GM10248 (cell line): Measurements from ENCODE around the gene MAD1L1.
"Not testable (repeated sequence)": the region's sequence is repeated elsewhere in the genome, so short reads cannot be mapped to it uniquely, and the experiment has no call there.

Experiments used
- CTCF ChIA-PET: fragments of 300-600 bp; sonication (Branson Sonifier 250); formaldehyde crosslinking; extraction: SDS; loops from one replicate; lab custom pipeline; 2021; ENCODE audit warnings: antibody characterized with exemption; lab: Yijun Ruan, JAX
- POLR2A ChIA-PET: fragments of 350-650 bp; sonication (Branson Sonifier 250); formaldehyde crosslinking; extraction: SDS; loops from one replicate; lab custom pipeline; 2020; ENCODE audit warnings: antibody characterized with exemption; lab: Yijun Ruan, JAX
- DNase-seq: peaks from one replicate; pipeline ENCODE4 v3.0.0; 2012; ENCODE audit errors: extremely low spot score
- TF ChIP-seq, protein P1 (sequence below): IDR thresholded peaks from 2 replicates; pipeline ENCODE4 v1.5.1; 2012; ENCODE audit warnings: mild to moderate bottlenecking, low read depth; ENCODE audit errors: extremely low read depth, missing control alignments, control extremely low read depth

Gene MAD1L1

DNA sequence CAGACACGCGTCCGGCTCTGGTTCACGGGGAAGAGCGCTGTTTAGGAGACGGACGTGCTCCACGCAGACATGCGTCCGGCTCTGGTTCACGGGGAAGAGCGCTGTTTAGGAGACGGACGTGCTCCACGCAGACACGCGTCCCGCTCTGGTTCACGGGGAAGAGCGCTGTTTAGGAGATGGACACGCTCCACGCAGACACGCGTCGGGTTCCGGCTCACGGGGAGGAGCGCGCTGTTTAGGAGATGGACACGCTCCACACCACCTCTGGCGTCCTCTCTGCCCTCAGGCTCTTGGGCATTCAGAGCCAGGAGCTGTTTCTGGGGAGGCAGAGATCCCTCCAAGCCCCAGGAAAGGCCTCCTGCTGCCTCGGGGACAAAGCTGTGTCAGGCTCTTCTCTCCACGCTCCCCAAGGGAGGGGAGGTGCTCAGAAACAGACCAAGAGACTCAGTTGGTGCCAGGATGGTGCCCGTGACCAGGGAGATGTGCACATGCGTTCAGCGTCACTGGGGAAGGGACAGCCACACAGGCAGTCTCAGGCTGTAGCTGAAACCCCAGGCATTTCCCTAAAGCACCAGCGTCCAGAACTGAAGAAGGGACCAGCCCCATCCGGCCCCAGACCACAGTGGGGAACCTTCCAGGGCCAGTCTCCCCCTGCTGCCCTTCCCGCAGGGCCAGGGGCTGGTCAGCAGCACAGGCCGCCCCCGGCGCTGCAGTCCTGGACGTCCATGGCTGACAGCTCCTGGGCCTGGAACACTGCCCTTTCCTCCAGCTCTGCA is 387.0 kb downstream of the MAD1L1 start:
- ChIA-PET POLR2A (no interaction called here), CTCF (interaction anchor here (0.8 kb wide), 1 partner anchor 226 kb away, joined by 3 read pairs; no protein-coding TSS in a partner anchor)
- TF ChIP-seq, protein P1, sequence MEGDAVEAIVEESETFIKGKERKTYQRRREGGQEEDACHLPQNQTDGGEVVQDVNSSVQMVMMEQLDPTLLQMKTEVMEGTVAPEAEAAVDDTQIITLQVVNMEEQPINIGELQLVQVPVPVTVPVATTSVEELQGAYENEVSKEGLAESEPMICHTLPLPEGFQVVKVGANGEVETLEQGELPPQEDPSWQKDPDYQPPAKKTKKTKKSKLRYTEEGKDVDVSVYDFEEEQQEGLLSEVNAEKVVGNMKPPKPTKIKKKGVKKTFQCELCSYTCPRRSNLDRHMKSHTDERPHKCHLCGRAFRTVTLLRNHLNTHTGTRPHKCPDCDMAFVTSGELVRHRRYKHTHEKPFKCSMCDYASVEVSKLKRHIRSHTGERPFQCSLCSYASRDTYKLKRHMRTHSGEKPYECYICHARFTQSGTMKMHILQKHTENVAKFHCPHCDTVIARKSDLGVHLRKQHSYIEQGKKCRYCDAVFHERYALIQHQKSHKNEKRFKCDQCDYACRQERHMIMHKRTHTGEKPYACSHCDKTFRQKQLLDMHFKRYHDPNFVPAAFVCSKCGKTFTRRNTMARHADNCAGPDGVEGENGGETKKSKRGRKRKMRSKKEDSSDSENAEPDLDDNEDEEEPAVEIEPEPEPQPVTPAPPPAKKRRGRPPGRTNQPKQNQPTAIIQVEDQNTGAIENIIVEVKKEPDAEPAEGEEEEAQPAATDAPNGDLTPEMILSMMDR, result no peak
- no peak for DNase-seq

DNA sequence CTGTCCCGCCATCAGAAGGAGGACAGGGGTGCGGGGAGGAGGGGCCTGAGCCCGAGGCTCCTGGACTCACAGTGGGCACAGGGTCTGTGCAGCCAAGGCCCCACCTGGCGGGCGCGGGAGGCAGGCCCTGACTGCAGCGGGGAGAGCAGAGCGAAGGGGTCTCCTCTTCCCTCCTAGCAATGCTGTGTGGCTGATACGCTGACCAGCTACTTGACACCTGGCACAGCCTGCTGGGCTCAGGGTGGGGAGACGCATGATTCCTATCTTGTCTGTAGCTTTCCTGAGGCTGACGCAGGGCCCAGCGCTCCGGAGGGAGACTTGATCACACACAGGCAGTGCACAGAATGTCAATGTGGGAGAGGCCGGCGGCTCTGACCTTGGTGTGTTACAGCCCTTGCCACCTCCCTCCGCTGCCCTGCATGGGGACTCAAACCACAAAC is 387.8 kb downstream of the MAD1L1 start:
- CTCF ChIA-PET, result no interaction called here
- POLR2A ChIA-PET, result no interaction called here
- TF ChIP-seq, protein P1, result no peak
- no peak for DNase-seq

DNA sequence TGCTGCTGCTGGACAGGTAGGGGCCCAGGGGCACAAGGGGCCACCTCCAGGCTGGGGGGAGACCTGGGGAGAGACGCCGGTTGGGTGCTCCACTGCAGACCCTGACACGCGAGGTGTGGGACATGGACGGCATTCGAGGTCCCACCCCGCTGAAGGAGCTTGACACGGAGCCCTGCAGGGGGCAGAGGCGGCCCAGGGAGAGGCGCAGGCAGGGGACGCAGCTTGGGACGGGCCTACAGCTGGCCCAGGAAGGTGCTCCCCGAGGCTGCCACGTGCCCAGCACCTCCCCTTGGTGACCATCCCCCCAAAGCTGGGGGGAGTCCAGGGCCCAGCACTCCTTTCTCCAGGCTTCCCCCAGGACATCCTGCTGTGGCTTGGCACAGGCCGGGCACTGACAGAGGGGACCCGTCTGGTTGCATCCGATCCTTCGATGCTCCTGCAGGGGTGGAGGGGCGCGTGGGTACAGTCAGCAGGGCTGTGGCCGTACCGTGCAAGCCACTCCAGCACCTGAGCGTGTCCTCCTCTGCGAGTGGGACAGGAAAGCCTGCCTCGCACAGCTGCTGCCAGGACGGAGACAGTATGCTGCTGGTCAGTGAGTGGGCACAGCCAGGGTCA is 388.3 kb downstream of the MAD1L1 start:
- POLR2A ChIA-PET, result no interaction called here
- CTCF ChIA-PET, result no interaction called here
- TF ChIP-seq, protein P1, result peak; percentile 13
- DNase-seq, result no peak

DNA sequence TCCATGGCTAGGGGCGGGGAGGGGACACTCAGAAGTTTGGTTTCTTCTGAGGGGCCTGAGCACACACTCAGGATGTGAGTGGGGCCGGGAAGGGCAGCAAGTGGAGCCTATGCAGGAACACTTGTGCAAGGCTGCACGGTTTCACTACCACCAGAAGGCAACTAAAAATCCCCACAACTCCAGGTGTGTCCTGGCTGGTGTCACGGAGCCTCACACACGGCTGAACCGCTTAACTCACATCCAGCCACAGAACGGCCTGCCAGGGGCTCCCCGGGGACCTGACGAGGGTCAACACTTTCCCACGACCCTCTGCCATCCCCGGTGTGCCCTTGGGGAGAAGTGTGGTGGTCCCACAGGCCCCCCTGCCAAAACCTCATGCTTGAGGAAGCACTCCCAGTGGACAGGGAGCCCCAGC is 388.8 kb downstream of the MAD1L1 start:
- ChIA-PET POLR2A (no interaction called here), CTCF (no interaction called here)
- DNase-seq, result peak; percentile 59
- TF ChIP-seq, protein P1, result no peak

DNA sequence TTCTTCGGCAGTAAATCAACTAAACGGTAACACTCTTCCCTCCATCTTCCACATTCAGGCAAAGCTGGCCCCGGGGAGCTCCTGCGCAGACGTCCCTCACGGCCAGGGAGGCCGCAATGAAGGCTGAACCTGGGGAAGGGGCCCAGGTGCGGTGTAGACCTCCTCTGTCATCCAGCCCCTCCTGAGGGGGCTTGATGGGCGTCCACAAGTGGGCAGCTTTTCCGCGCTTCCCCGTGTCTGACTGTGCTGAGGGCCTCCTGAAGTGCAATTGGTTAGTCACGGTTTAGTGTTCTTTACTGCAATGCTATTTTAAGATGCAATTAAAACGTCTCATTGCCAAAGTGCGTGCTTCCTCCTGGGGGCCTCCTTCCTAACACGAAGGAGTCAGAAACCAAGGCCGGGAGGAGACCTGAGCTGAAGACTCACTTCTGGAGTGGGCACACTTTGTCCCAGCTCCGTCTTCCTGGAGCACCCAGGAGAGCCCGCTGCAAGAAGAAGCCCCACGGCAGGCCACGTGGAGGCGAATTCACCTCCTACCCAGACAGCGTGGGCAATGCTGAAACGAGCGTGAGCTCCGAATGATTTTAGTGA is 389.4 kb downstream of the MAD1L1 start:
- ChIA-PET POLR2A (no interaction called here), CTCF (no interaction called here)
- DNase-seq, result no peak
- TF ChIP-seq, protein P1, result no peak

DNA sequence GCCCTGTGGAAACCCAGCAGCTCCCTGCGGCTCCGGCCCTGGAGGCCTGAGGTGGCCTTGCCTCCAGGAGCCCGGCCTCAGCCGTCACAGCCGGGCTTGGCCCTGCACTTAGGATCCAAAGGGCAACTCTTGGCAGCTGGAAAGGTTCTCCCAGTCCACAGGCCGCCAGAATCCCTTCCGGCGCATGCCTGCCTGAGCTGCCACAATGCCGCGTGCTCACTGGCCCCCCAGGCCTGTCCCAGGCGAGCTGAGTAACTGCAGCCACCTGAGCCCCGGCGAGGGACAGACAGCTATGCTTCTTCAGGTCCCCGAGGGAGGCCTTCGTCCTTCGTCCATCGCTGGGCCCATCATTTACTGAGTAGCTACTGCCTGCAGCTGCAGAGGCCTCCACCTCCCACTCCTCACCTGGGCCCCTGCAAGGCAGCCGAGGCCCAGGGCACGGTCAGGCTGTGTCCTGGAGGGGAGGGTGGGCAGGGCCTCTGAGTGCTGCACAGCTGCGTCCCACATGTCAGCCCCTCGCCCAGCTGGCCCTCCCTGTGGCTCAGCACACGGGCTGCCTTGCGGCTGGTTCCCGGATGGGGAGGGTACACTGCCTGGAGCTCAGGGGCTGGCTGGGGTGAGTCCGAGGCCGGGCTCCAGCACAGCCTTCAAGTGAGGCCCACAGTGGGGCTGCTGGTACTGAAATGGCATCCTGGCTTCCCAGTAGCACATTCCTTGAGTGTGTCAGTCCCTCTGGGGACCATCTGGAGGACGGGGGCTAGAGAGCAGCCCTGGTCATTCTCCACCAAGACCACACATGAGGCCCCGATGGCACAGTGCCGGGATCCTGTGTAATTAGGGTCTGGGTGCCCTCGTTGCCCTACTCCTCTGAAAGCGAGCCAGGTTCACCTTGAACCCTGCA is 390.2 kb downstream of the MAD1L1 start:
- POLR2A ChIA-PET, result no interaction called here
- CTCF ChIA-PET, result interaction anchor here (0.8 kb wide), 1 partner anchor 8 kb away, joined by 3 read pairs; no protein-coding TSS in a partner anchor
- no peak for DNase-seq
- TF ChIP-seq, protein P1, result no peak

DNA sequence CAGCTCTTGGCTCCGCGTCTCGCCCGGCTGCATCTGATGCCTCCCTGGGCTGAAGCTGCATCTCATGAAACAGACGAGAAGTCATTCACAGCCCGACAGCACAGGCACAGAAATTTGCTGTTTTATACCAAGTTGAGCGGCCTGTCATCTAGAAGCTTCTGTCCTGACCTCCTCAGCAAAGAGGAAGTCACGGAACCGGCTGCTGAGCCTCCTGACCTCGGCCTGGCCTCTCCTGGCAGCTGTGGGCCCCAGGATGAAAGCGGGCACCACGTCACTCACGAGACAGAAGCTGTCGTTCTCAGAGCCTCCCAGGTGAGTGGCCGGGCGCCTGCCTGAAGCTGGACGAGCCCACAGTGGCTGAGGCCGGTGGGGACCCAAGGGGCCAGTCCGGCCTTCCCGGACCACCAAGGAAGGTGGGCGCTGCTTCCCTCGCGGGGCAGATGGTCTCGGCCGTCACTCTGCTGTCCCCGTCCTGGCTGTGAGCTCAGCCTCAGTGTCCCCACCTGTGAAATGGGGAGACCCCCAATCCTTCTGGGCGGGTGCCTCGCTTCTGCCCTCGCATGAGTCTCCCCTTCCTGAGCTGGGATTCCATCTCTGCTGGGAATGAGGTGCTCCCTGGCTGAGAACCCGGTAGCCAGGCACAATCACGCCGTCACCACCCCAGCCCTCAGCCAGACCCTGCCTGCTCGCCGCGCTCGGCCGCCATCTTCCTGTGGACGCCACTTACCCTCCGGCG is 391.3 kb downstream of the MAD1L1 start:
- CTCF ChIA-PET, result interaction anchor here (0.8 kb wide), 1 partner anchor 9 kb away, joined by 3 read pairs; no protein-coding TSS in a partner anchor
- DNase-seq, POLR2A ChIA-PET: not testable (repeated sequence)

DNA sequence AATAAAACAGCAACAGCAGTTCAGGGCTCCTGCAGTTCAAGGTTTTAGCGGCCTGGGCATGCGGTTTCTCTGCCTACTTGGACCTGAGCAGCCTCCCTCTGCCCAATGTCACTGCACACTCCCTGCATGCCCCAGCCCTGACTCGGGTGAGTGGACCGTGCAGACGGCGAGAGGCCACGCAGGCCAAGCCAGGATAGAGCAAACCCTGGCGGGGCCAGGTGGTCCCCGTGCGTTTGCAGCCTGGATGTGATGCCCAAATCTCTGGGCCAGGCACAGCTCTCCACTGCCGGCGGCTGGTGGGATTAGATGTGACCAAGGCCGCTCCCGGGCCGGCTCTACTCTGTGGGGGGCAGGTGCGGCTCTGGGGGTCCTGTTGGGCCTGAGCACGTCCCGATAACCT is 392.0 kb downstream of the MAD1L1 start:
- CTCF ChIA-PET, POLR2A ChIA-PET, DNase-seq: not testable (repeated sequence)
